HG02763 (cell line): ENCODE results near the gene MPP1.
"Not testable (repeated sequence)": the region's sequence is repeated elsewhere in the genome, so short reads cannot be mapped to it uniquely, and the experiment has no call there.

Experiments used
- ATAC-seq: cut with Tn5 transposase; IDR thresholded peaks from one replicate; pipeline ENCODE4 v1.9.1; 2021; ENCODE audit warnings: mild to moderate bottlenecking, moderate library complexity; ENCODE audit not compliant: unreplicated experiment

The MPP1 gene

DNA sequence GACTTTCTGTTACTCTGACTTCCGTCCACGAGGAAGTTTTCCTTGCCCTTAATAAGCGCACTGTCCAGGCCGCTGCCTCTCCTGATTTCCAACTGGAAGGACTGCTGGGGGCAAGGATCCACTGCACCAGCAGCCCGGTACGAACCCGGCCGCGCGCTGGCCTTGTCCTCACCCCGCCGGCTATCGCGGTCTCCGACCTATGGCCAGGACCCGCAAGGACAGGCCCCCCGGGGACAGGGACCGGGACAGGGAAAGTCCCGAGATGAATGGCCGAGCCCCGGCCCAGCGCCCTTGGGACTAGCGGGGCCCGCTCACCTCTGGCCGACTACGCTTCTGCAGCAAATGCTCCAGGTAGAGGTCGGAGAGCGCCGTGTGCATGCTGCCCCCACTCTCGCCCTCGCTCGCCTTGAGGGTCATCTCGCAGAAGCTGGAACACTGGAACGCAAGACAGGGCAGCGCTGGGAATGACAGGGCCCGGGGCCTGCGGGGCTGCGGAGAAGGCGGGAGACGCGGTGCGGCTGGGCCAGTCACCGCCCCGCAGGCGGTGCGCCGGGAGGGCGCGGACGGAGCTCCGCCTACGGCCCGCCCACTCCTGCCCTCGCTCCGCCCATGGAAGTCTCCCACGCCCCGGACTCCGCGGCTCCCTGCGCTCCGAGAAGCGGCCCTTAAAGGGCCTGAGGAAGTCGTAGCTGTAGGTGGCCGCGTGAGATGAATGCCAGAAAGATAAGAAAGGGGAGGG lies at the start of gene MPP1:
Gene MPP1, minus strand, starts transcription at position 529 of the 739 bp plus-strand sequence. Its CDS starts 112 bp downstream, at position 417.
- ATAC-seq, result peak; percentile 91

DNA sequence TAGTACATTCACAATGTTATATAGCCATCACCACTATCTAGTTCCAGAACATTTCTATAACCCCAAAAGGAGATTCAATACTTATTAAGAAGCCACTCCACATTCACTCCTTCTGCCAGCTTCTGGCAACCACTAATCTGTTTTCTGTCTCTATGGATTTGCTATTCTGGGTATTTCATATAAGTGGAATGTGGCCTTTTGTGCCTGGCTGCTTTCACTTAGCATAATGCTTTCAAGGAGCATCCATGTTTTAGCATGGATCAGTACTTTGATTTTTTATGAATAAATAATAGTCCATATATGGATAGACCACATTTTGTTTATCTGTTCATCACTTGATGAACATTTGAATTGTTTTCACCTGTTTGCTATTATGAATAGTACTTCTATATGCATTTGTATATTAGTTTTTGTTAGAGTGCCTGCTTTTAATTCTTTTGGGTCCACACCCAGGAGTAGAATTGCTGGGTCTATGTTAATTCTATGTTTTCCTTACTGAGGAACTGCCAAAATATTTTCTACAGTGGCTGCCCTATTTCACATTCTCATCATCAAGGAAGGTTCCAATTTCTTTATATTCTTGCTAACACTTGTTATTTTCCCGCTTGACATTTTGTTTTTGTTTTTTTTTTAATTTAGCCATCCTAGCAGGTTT lies 45.8 kb upstream of the MPP1 start:
- no peak for ATAC-seq

DNA sequence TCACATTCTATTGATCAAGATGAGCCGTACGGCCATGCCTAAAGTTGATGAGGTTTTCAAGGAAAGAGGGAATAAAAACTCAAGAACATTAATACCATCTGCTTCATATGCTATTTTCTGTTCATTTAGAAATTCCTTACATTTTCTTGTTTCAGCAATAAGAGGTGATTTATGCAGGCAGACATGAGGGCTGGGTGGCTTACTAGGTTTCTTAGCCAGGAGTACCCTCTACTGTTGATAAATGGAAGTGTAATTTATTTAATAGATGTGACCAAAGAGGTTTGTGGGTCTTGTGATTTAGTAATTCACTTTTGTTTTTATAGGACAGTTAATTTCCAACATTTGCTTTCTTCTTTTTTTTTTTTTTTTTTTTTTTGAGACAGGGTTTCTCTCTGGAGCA lies 35.6 kb upstream of the MPP1 start:
- no peak for ATAC-seq

DNA sequence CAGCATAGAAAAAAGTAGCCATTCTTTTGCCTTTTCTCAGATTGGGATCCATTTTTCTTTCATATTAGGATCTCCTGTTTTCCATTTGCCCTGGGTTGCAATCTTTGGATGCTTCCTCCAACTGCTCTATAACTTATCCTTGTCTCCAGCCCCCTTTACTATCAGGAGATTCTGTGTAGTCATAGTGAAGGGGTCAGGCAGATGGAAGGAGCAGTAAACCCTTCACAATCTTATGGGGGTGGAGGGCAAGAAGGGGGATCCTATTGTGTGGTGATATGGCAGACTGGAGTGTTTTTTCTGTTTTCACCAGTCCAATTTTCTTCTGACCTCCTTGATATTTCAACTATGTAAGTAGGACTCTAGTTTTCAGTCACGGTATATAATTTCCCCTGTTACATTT lies 30.9 kb upstream of the MPP1 start:
- no peak for ATAC-seq

DNA sequence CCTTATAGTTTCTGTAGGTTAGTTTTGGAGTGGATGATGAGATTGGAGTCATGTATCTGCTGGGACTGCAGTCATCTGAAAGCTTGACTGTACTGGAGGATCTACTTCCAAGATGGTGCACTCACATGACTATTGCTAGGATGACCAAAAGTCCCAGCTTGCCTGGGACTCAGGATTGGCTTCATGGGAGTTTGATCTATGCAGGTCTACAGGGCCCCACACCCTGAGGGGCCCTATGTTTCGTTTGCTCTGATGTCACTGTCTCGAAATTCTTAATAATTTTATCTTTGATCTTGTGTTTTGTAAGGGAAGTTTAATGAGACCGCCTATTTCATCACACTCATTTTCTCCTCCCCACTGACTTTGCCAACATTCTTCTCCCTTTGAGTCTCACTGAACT lies 29.3 kb upstream of the MPP1 start, which contains the start of gene SMIM9:
Gene SMIM9, minus strand, starts transcription at position 101 of the 400 bp plus-strand sequence. CDS start 3,806 bp downstream, outside the sequence.
- ATAC-seq, result no peak

DNA sequence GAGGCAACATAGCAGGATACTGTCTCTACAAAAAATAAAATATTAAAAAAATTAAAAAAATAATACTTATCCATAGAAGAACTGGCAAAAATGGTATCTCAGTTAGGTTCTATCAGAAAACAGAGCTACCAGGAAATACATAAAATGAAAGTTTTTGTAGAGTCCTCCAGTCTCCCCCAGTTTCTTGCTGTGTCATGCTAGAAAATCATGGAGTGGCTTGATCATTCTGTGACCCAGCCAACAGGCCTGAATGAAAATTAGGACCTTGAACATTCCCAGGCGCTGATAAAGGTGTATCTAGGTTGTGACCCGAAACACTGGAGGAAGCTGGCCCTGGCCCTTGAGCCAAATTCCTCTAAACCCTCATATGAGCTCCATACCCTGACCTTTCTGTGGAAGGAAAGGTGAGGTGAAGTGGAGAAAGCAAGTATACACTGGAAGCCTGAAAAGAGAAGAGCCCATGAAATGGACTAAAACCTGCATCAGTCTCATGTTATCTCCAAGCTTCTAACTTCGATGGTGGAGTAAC lies 28.5 kb upstream of the MPP1 start:
- no peak for ATAC-seq

DNA sequence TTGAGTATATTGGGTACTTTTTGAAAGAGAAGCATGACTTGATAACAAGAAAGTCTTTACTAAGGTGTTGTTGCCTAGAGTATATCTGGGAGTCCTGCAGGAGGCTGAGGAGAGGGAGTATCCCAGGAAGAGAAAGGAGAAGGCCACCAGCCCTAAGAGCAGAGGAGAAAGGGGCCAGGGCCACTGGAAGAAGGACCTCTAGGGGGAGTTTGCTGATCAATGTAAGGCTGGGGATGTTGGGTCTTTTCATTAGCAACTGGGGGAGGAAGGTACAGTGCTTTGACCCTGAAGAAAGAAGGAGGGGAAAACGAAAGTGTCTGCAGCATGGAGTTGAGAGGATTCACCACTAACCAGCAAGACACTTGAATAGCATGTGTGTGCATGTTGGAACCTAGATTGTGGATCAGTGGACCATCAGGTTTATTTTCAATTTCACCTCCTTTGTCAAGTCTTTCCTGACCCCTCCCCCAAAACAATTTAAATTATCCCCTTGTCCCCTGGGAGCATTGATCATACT lies 24.7 kb upstream of the MPP1 start:
- no peak for ATAC-seq

DNA sequence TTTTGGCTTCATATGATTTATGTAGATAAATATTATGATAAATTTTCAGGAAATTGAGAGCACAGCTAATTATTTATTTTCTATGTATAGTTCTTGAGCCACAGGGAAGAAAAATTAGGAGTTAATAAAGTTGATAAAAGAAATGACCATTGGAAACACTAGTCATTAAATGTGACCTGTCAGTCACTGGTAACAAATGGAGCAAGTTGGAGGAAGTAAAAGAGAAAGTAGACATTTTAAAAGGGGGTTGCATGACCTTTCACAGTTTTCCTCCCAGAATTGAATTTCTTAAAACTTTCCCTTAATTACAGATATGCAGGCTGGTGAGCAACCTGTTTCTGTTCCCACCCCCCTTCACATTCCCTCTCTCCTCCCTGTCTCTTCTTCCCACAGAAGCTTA lies 23.8 kb upstream of the MPP1 start:
- ATAC-seq, result no peak

DNA sequence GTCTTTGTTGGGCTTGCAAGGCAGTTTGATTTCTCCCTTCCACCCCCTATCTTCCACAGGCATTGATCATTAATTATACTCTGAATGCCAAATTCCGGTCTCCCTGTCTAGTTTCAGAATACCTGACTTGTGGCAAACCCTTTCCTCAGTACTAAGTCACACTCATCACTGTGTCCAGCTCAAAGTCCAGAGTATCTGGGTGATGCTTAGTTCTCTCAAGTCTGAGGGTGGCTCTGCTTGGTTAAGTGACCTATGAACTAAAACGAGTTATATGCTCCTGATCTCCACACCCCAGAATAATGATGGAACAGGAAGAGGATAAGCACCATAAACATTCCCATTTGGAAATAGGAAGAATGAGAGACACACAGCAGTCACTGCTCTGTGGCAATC lies 22.7 kb upstream of the MPP1 start:
- ATAC-seq, result no peak

DNA sequence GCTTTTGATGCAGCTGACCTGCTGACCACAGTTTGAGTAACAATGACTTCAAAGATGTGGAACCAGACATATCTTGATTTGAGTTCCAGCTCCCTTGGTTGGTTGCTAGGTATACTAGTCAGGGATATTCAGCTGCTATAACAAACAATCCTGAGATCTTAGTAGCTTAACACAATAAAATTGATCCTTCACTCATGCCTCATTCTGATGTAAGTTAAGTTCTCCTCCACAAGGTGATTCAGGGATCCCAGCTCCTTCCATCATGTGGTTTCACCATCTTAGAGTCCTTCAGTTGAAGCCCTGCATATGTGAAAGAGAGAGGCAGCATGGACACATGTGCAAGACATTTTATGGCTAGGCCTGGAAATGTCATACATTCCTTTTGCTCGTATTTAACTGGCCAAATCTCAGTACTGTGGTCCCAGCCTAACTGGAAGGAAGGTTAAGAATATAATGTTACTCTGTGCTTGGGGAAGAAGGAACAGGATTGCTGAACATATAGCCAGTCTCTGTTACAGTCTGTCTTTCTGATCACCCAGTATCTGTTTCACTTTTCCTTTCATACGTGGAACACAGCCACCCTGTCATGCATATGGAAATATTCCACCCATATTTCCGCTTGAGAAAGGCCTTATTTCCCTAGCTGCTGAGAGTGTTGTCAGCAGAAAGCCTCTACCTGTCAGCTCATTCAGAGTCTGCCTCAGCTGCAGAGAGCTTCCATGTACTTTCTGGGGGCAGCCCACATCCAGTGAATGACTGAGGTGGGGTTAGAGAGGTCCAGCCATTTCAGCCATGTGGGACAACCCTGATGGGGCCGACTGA lies 22.1 kb upstream of the MPP1 start:
- peak; percentile 95 for ATAC-seq

DNA sequence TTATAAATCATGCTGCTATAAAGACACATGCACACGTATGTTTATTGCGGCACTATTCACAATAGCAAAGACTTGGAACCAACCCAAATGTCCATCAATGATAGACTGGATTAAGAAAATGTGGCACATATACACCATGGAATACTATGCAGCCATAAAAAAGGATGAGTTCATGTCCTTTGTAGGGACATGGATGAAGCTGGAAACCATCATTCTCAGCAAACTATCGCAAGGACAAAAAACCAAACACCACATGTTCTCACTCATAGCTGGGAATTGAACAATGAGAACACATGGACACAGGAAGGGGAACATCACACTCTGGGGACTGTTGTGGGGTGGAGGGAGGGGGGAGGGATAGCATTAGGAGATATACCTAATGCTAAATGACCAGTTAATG lies 20.3 kb upstream of the MPP1 start:
- ATAC-seq, result not testable (repeated sequence)

DNA sequence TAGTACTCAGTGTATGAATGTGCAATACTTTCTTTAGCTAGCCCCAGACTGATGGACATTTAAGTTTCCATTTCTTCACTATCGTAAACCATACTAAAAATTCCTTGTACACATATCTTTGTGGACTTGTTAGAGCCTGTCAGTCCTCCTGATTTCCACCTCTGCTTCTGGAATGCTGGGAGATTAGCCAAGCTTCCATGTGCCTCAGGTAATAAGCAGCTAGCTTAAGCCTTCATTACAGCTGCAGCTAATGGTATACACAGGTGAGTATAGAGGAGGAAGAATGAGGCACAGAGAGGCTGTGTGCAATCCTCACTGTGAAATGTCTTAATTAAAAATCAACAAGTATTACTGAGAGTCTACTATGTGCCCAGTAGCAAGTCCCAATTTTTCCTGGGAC lies 19.4 kb upstream of the MPP1 start:
- ATAC-seq, result no peak

DNA sequence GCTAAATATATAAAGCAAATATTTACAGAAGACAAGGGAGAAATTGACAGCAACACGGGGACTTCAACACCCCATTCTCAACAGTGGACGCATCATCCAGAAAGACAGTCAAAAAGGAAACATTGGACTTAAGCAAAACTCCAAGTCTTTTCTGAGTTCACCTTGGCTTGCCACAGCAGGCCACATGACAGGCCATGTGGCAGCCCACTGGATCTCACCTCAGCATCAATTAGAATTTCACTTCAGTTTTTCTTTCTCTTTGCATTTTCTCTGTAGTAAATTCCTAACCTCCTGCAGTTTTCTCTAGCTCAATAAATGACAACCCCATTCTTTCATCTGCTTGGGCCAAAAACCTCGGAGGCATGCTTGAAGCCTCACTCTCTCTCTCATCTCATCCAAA lies 16.7 kb upstream of the MPP1 start:
- ATAC-seq, result no peak

DNA sequence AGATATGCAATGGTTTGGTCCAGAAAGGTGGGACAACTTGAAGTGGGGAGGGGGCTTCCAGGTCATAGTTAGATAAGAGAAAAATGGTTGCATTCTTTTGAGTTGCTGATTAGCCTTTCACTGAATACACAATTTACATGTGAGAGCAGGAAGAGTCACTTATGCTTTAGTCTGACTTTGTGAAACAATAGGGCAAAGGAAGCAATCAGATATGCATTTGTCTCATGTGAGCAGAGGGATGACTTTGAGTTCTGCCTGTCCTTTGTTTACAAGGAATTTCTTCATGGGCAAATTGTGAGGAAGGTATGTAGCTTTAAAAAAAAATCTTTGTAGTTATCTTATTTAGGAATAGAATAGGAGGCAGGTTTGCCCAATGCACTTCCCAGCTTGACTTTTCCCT lies 16.2 kb upstream of the MPP1 start:
- no peak for ATAC-seq

DNA sequence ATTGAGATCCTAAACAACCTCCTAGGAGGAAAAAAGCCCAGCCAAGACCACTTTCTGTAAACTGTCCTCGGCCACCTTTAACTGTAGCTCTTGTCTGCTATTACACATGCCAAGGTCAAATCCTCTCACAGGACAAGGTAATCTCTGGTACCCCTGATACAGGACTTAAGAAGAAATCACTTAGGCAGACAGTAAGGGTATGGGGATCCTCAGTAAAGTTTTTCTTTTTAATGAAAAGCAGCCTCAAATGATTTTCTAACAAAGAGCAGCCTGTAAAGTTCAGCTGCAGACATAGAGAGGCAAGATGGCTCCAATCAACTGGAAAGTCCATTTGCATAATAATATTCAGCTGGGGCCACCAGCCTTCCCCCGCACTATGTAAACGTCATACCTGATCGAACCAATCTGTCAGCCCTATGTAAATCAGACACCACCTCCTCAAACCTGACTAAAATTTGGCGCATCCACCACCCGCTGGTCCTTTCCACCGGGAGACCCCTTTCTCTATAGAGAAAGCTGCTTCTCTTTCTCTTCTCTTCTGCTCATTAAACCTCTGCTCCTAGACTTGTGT lies 14.6 kb upstream of the MPP1 start:
- ATAC-seq, result no peak

DNA sequence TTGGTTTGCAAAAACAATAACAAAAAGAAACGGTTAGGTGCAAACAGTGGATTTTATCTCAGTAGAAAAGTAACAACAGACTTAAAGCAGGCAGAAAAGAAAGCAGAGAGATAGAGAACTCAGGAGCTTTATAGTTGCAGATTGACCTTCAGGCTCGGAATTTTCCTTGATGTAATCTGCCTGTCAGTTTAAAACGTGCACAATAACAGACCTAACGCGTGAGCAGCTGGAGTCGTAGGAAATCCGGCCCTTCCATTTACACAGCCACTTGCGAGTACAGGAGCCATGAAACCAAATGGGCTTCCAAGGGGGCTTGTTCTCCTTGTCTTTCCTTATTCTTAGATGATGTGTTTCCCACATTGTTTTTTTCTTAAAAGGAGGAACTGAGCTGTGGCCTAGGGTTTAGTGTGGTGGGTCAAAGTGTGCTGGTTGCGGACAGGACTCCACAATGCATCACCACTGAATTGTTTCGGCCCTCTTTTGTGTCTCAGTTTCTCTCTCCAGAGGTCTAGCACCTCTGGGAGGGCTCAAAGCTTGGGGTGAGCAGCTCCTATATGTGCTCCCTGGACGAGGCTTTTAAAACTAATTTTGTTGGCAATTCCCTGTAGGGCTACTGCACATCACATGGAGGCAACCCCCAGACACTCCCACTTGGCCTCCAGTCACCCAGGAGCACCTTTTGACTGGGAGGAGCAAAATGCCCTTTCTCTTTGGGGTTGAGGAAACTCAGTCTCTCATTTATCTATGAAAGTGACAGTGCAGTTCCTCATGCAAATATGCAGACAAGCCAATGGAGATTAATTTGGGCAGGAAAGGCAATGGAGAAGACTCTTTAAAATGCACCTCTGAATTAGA lies 13.9 kb upstream of the MPP1 start:
- no peak for ATAC-seq

DNA sequence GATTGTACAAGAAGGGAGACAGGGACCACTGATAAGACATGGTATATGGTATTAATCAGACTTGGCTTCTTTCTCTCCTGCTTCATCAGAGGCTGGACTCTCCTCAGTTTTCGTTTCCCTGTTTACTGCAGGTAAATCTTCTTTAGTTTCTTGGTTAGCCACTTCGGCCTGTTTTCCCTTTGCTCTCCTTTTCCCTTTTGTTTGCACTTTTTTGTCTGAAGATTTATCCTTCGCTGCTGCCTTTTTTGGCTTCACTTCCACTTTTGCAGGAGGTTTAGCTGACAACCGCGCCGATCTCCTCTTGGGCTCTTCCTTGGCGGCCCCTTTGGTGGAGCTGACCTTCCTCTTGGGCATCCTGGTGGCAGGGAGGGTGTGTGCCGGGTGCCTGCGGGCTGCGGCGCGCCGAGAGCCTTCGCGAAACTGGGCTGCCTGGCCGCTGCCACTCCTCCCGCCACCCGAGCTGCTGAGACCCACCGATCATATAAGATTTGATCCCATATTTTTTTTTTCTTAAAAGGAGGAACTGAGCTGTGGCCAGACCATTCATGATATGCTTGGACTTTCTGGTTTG lies 11.8 kb upstream of the MPP1 start:
- not testable (repeated sequence) for ATAC-seq

DNA sequence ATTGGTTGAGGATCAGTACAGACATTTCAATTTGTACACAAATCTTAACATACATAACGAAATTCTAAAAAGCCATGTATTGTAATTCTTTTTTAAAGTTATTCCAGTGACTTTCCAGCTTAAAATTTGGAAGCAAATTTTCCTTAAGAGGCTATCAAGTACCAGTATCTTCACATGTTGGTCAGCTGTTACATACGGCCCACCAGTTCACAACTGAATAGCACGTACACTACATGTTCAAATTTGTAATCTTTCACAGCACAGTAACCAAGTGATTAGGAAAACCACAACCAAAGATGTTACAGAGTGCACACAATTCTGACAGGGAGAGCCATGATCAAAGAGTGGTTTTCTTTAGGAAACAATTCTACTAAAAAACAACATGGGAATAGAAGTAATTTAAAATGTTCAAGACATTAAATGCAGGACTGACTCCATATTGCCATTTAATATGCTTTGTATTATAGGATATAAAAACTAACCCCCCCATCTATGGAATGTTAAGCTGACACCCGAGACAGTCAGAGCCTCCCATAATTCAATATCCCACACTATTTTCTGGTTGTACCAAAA lies 11.1 kb upstream of the MPP1 start:
- not testable (repeated sequence) for ATAC-seq

DNA sequence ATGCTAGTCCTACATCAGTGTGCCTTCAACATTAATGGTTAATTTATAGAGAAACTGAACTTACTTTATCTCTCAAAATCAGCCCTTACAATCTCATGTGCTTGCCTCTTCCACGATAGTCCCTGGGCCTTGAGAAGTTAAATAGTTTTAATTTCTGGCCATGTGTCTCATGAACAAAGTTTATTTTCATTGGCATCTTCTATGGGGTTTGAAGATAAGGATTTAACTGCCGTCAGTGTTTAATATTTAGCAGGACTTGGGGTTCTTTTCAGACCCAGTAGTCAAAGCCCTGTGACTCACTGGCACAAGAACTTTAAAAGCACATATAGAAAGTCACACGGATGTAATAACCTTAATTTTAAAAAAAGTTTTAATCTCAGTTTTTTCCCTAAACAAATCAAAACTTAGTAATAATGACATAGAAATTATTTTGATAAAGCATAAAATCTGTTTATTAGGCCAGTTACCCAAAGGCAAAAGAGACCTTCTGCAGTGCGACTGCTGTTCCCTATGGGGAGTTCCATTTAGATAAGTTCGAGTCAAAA lies 10.1 kb upstream of the MPP1 start:
- ATAC-seq, result no peak
